Islet precursor cell (in vitro differentiated cells): ENCODE measurements around the gene CCDC110.
A peak's percentile ranks its signal among the peaks of the same experiment; 100 is the strongest.

ENCODE experiments used
- DNase-seq: peaks from one replicate; pipeline ENCODE4 v3.0.0-alpha.2; 2018

Gene CCDC110

DNA sequence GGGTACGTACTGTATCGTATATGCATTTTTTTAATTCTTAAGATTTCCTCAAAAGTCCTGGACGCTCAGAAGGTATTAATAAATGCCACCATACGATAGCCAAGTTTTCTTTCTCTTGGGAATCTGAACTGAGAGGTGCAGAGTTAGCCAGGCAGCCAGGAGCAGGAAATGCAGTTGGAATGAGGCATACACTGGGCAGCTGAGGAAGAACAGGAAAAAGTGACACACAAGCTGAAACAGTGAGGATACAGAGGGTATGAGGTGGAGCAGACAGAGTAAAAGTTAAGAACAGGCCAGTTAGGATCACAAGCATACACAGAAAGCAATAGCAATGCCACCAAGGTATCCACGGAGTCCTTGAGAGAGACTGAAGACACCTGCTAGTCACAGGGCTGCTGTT is 59.1 kb downstream of the CCDC110 start:
- no peak for DNase-seq

DNA sequence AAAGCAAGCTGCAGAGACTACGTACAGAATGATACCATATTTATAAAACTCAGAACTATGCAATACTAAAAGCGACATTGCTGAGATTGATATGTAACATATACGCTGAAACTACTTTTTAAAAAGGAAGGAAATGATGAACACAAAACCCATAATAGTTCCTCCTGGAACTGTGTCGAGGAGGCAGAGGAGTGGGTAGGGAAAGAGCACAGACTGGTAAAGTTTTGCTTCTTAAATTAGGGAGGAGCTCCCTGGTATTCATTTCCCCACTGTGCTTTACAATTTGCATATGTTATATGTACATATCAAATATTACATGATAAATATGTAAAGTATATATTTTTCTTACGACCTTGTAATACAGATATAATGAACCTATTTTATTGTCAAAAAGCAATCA is 59.7 kb downstream of the CCDC110 start:
- DNase-seq = no peak

DNA sequence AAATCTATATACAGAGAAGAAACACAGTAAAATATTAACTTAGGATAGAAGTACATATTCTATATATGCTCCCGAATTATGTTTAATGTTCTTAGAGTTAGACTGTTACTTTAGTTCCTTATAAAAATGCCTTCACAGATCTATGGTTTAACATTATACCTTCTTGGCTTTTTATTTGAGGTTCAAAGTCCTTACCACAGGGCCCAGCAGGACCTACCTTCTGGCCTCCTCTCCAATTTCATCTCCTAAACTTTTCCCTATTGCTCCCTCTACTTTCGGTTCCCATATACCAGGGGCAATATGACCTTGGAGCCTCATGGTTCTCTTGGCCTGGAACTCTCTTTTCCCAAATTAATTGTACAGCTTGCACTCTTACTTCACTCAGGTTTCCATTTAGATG is 63.1 kb downstream of the CCDC110 start:
- DNase-seq = no peak

- DNase-seq = no peak
Measured at GRCh38 chr4:185405296-185405999, 66.1 kb downstream of the CCDC110 start.

DNA sequence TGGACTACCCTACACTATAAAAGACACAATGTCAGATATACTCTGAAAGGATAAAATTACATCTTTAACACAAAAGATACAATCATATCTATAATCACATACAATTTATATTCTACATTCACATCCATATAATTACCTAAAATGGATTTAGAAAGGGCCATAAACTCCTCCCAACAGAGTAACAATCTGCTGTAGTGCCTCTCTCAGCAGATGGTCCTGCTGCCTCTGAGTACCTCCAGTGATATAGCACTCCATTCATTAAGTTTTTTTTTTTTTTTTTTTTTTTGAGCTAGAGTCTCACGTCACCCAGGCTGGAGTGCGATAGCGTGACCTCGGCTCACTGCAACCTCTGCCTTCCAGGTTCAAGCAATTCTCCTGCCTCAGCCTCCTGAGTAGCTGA is 67.5 kb downstream of the CCDC110 start:
- DNase-seq = no peak

DNA sequence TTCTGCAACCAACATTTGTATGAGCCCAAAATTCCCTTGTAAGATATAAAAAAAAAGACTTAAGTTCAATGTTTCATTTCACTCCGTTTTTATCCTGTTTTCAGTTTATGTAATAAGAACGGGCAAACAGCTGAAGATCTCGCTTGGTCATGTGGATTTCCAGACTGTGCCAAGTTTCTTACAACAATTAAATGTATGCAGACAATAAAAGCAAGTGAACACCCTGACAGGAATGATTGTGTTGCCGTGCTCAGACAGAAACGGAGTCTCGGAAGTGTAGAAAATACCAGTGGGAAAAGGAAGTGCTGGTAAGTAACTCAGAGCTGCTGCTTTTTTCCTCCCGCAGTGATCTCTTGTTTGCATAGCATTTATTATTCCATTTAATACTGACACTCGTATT is 72.1 kb downstream of the CCDC110 start:
- no peak for DNase-seq

GRCh38 chr4:185398618-185399017 is 72.9 kb downstream of the CCDC110 start:
- DNase-seq = no peak

DNA sequence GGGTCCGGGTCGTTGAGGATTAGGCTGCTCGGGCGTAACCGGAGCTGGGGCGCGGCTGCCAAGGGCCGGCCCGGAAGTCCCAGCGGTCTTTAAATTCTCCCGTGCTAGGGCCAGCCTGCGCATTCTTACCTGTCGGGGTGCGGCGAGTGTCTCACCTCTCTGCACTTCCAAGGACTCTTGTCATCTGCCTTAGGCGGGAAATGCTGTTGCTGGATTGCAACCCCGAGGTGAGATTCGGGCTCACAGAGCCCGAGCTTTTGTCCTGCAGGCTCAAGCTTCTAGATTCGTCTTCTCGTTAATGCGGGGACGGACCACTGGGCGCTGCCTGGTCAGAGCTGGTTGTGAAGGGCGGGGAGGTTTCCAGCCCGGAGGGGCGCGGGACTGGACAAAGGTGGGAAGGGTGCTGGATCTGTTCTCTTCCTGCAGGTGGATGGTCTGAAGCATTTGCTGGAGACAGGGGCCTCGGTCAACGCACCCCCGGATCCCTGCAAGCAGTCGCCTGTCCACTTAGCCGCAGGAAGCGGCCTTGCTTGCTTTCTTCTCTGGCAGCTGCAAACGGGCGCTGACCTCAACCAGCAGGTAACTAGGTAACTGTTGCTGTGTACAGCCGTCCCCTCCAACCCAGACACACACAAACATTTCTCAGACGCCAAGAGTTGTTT is 74.7 kb downstream of the CCDC110 start, which contains the start of gene ANKRD37:
Gene ANKRD37, plus strand, starts transcription at position 118 of the 662 bp plus-strand sequence. Its CDS starts 83 bp downstream, at position 201.
- DNase-seq = peak; percentile 88

DNA sequence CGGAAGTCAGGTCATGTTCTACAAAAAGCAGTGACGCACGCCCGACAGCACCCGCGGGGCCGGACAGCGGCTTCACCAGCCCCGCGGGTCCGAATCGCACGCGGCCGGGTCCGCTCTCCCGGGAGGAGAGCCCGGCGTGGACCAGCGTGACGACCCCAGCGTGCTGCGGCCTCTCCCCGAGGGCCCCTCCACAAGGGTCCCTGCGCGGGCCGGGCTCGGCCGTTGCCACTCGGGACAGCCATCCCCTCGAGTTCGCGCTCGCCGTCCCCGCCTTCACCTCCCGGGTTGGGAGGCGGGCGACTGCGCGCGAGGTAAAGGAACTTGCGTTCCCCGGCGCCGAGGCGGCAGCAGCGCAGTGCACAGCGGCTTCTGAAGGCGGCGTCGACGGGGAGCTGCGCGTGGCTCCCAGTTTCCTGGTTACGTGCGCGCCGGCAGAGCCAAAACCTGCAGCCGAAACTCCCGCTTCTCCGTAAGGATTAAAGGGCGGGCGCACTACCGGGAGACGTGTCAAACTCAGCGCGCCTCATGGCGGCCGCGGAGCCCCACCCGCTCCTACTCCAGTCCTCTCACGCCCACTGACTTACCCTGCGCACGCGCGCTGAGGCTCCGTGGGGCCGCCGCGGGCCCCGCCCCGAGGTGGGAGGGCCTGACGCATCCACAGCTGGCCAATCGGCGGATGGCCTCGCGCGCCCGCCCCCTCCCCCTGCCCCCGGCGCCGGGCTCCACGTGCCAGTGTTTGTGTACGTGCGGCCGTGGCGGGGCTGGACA is 75.4 kb downstream of the CCDC110 start:
- DNase-seq = peak; percentile 99

GRCh38 chr4:185395238-185395955 is 76.1 kb downstream of the CCDC110 start, which contains the start of gene LRP2BP:
Gene LRP2BP (minus strand): TSS chr4:185395924. CDS start chr4:185378186, 17,738 bp downstream.
- no peak for DNase-seq
